Endothelial cell (in vitro differentiated cells): ENCODE measurements around the gene ABCC8. TPM values are rescaled to one million over a fixed set of nuclear protein-coding genes. Genes with fewer than 3 reads are reported as not detected.
"Not testable (repeated sequence)": the region's sequence is repeated elsewhere in the genome, so short reads cannot be mapped to it uniquely, and the experiment has no call there.

Source experiments
- DNase-seq: peaks from one replicate; pipeline ENCODE4 v3.0.0; 2021; ENCODE audit warnings: low spot score
- H3K27ac Mint-ChIP-seq: one replicate; pipeline ENCODE4 v1.8.0; 2021; ENCODE audit warnings: mixed read lengths, inconsistent platforms; ENCODE audit not compliant: unreplicated experiment
- H3K27me3 Mint-ChIP-seq: one replicate; pipeline ENCODE4 v1.8.0; 2021; ENCODE audit warnings: mild to moderate bottlenecking, moderate library complexity, mixed read lengths, inconsistent platforms; ENCODE audit not compliant: unreplicated experiment
- H3K36me3 Mint-ChIP-seq: one replicate; pipeline ENCODE4 v1.8.0; 2021; ENCODE audit warnings: mild to moderate bottlenecking, low read depth, mixed read lengths, inconsistent platforms; ENCODE audit not compliant: unreplicated experiment
- H3K4me1 Mint-ChIP-seq: one replicate; pipeline ENCODE4 v1.8.0; 2021; ENCODE audit warnings: mild to moderate bottlenecking, mixed read lengths, inconsistent platforms; ENCODE audit not compliant: unreplicated experiment
- H3K4me3 Mint-ChIP-seq: one replicate; pipeline ENCODE4 v1.8.0; 2021; ENCODE audit warnings: mild to moderate bottlenecking, mixed read lengths, inconsistent platforms; ENCODE audit not compliant: unreplicated experiment
- H3K9me3 Mint-ChIP-seq: one replicate; pipeline ENCODE4 v1.8.0; 2021; ENCODE audit warnings: mixed read lengths, inconsistent platforms; ENCODE audit not compliant: unreplicated experiment
- total RNA-seq: library from RNA; stranded (reverse); fragmentation: NEBNext Ultra II Directional; extraction: Animal tissue kit (Norgen Biotek cat#: 25700); gene quantifications from one replicate; pipeline ENCODE4 v1.2.1, GENCODE V29; 2021; ENCODE audit not compliant: unreplicated experiment
- TF ChIP-seq, protein P1 (sequence below): fragments of 200-600 bp; sonication (generic); IDR thresholded peaks from one replicate; pipeline ENCODE4 v1.5.0; 2021; ENCODE audit warnings: antibody characterized with exemption; ENCODE audit not compliant: unreplicated experiment

The ABCC8 gene
- total RNA-seq, 1 donor from 2014 or later: not detected

DNA sequence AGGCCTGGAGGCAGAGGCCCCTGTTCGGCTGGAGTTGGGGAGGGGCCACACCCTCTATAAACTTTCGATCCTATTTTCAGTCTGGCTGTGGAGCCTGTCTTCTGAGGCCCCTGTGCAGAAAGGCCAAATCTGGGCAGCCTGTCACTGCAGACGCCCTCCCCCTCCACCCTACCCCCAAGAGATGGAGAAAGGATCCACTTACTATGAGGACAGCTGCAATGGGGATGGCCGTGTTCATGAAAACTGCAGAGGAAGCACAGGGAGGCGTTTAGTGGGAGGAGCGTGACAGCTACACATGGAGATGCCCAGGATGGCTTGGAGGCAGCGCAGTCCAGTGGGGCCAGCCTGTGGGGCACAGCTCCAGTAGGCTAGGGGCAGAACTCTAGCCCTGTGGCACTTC, 44.6 kb downstream of the ABCC8 start:
- Mint-ChIP-seq H3K9me3 (no peaks in the 10 kb centered on the region), H3K27me3 (peaks cover 5% of the 10 kb centered on the region), H3K27ac (no peak overlapping the region), H3K4me1 (peaks cover 4% of the 10 kb centered on the region), H3K36me3 (no peaks in the 10 kb centered on the region), H3K4me3 (no peak overlapping the region)
- DNase-seq: no peak
- TF ChIP-seq, protein P1, sequence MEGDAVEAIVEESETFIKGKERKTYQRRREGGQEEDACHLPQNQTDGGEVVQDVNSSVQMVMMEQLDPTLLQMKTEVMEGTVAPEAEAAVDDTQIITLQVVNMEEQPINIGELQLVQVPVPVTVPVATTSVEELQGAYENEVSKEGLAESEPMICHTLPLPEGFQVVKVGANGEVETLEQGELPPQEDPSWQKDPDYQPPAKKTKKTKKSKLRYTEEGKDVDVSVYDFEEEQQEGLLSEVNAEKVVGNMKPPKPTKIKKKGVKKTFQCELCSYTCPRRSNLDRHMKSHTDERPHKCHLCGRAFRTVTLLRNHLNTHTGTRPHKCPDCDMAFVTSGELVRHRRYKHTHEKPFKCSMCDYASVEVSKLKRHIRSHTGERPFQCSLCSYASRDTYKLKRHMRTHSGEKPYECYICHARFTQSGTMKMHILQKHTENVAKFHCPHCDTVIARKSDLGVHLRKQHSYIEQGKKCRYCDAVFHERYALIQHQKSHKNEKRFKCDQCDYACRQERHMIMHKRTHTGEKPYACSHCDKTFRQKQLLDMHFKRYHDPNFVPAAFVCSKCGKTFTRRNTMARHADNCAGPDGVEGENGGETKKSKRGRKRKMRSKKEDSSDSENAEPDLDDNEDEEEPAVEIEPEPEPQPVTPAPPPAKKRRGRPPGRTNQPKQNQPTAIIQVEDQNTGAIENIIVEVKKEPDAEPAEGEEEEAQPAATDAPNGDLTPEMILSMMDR: no peak

DNA sequence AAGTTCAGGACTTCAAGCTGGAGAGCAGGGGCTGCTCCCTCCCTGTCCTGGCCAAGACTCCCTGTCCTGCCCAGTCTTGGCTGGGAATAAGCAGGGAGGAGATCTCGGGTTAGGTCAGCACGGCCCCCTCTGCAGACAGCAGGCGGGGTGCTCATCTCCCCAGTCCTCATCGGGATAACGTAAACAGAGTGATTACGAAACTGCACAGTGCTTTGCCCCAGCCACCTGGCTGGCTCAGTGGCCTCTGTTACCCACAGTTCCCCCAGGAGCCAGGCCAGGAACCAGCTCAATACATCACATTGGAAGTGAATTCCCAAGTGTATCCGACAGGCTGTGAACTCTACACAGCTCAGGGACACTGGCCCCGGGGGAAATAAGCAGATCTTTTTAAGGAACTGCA, 45.5 kb downstream of the ABCC8 start:
- no peaks in the 10 kb centered on the region for H3K9me3 Mint-ChIP-seq
- no peaks in the 10 kb centered on the region for H3K36me3 Mint-ChIP-seq
- peaks cover 5% of the 10 kb centered on the region for H3K27me3 Mint-ChIP-seq
- TF ChIP-seq, protein P1: no peak
- no peak overlapping the region for H3K4me3 Mint-ChIP-seq
- DNase-seq: no peak
- peaks cover 4% of the 10 kb centered on the region for H3K4me1 Mint-ChIP-seq
- no peak overlapping the region for H3K27ac Mint-ChIP-seq

DNA sequence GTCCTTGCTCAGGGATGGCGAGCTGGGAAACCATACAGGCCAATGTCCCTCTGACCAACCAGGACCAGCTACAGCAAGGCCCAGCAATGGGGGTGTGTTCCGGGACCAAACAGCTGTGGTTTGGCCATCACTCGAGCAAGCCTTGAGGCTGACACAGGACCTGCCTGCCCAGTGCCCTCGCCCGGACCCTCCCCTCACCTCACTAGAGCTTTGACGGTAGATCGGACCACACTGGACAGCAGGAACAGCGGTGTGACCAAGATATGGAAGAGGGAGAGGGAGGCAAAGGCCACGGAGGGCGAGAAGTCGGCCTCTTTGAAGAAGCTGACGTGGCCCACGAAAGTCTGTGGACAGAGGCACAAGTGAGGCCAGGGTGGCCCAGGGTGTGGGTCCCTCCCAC, 46.0 kb downstream of the ABCC8 start:
- Mint-ChIP-seq H3K4me1 (peaks cover 4% of the 10 kb centered on the region), H3K9me3 (no peaks in the 10 kb centered on the region), H3K27me3 (peaks cover 5% of the 10 kb centered on the region), H3K27ac (no peak overlapping the region), H3K36me3 (no peaks in the 10 kb centered on the region), H3K4me3 (no peak overlapping the region)
- TF ChIP-seq, protein P1: no peak
- DNase-seq: no peak

DNA sequence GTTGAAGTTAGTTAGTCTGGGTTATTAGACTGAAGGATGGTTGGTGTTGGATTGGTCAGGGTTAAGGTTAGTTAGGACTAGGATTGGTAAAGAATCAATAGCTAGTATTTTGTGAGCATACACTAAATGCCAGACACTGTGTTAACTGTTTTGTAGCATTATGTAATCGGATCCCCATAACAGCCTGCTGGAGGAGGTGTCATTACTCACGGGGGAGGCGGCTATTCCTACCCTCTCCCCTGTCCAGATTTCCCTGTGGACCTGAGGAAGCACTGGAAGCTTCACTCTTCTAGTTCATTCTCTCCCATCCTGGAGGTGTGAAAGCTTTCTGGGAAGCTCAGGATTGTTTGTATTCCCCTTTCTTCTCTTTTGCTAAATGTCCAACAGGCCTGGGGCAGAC, 47.7 kb downstream of the ABCC8 start:
- H3K36me3 Mint-ChIP-seq: no peaks in the 10 kb centered on the region
- peaks cover 4% of the 10 kb centered on the region for H3K4me1 Mint-ChIP-seq
- no peak overlapping the region for H3K4me3 Mint-ChIP-seq
- TF ChIP-seq, protein P1: no peak
- no peak overlapping the region for H3K27ac Mint-ChIP-seq
- H3K27me3 Mint-ChIP-seq: peaks cover 5% of the 10 kb centered on the region
- DNase-seq: no peak
- H3K9me3 Mint-ChIP-seq: no peaks in the 10 kb centered on the region

DNA sequence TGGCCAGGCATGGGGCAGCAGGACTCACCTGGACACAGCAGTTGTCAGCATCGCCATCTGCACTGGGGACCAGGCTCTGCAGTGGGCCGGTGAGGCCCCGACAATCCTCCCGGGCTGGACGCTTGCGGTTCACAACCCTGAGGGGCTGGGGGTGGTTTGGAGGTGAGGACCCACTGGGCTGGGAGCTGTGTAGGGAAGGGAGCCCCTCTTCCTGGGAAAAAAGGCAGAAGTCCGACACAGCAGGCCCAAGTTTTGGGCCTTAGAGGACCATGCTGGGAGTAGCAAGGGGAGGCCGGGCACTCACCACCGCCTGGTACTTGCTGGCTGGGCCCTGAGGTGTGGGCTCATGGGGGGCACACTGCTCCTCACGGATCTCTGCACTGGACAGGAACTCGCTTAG, 48.4 kb downstream of the ABCC8 start:
- Mint-ChIP-seq H3K36me3 (no peaks in the 10 kb centered on the region), H3K4me1 (peaks cover 4% of the 10 kb centered on the region), H3K27me3 (peaks cover 5% of the 10 kb centered on the region), H3K9me3 (no peaks in the 10 kb centered on the region), H3K4me3 (no peak overlapping the region), H3K27ac (no peak overlapping the region)
- TF ChIP-seq, protein P1: no peak
- no peak for DNase-seq

DNA sequence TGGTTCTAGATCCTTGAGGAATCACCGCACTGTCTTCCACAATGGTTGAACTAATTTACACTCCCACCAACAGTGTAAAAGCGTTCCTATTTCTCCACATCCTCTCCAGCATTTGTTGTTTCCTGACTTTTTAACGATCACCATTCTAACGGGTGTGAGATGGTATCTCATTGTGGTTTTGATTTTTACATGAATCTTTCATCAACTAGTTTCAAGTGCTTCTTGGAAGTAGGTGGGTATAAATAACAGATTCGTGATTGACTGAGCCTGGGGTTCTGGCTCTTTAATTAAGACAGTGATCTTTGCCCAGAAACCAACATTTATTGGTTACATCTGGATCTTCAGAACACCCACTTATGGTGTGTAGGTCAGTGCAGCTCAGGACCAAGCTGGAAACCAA, 50.4 kb downstream of the ABCC8 start:
- not testable (repeated sequence) for H3K36me3 Mint-ChIP-seq

More for the DNA sequence above, 50.4 kb downstream of the ABCC8 start:
- H3K9me3 Mint-ChIP-seq, H3K4me1 Mint-ChIP-seq, H3K27me3 Mint-ChIP-seq, DNase-seq, H3K27ac Mint-ChIP-seq, H3K4me3 Mint-ChIP-seq: not testable (repeated sequence)
